NB4 (cell line): Measurements from ENCODE around the gene BARHL2.

Experiments
- CTCF ChIP-seq: IDR thresholded peaks from one replicate; pipeline ENCODE4 v1.5.1; 2012; ENCODE audit warnings: low read depth, low read length
- MAX ChIP-seq: IDR thresholded peaks from 2 replicates; pipeline ENCODE4 v1.6.1; 2011; ENCODE audit warnings: low read depth, low read length
- POLR2A ChIP-seq: IDR thresholded peaks from 2 replicates; pipeline ENCODE4 v1.6.1; 2011; ENCODE audit warnings: mild to moderate bottlenecking; ENCODE audit not compliant: insufficient read length; ENCODE audit errors: extremely low read depth

- TF ChIP-seq CTCF: no peak
- TF ChIP-seq POLR2A: no peak
- no peak for TF ChIP-seq MAX
Observed at GRCh38 chr1:90687747-90688146, 29.4 kb downstream of the BARHL2 start.
